Breast epithelium (tissue), 4 donors: ENCODE results near the gene SSTR3. TPM values are rescaled to one million over a fixed set of nuclear protein-coding genes. Genes with fewer than 3 reads are reported as not detected.

ENCODE experiments used
- DNase-seq, 2 donors: peaks; one replicate each; pipeline ENCODE4 v3.0.0-alpha.2; 2019; ENCODE audit warnings: low spot score in 2 of 2
- H3K27ac ChIP-seq, 2 donors: fragments of 200-600 bp; sonication (generic) in 1 of 2; one replicate each; pipeline ENCODE4 v1.5.1; 2016 to 2019; ENCODE audit warnings: mild to moderate bottlenecking in 1 of 2
- H3K27me3 ChIP-seq, 2 donors: fragments of 200-600 bp; sonication (generic) in 1 of 2; one replicate each; pipeline versions ENCODE4 v1.5.1 to v1.6.0; 2017 to 2019; ENCODE audit warnings: control low read depth in 1 of 2, mild to moderate bottlenecking in 1 of 2
- H3K36me3 ChIP-seq: fragments of 200-600 bp; one replicate; pipeline ENCODE4 v1.5.1; 2019
- H3K4me1 ChIP-seq, 2 donors: fragments of 200-600 bp; sonication (generic); one replicate each; pipeline ENCODE4 v1.5.1; 2016 to 2019; ENCODE audit warnings: control low read depth in 1 of 2
- H3K4me3 ChIP-seq, 3 donors: fragments of 200-600 bp; sonication (generic); 1 replicate in 2 of 3; 2 replicates in 1 of 3; pipeline ENCODE4 v1.5.1; 2016 to 2019; ENCODE audit warnings: mild to moderate bottlenecking in 3 of 3, moderate library complexity in 2 of 3
- H3K9me3 ChIP-seq, 2 donors: fragments of 200-600 bp; sonication (generic) in 1 of 2; one replicate each; pipeline ENCODE4 v1.5.1; 2016 to 2019; ENCODE audit warnings: control low read depth in 1 of 2
- POLR2A ChIP-seq: fragments of 450-650 bp; IDR thresholded peaks from one replicate; pipeline ENCODE4 v1.6.1; 2016; ENCODE audit warnings: antibody characterized with exemption, mild to moderate bottlenecking, moderate library complexity
- POLR2AphosphoS5 ChIP-seq, 3 donors: sonication (generic); formaldehyde crosslinking; IDR thresholded peaks; one replicate each; pipeline ENCODE4 v1.6.1; 2017; ENCODE audit warnings: antibody characterized with exemption in 3 of 3
- intact Hi-C: fragments of 100-400 bp; cut with DNase I; formaldehyde crosslinking; loops from one replicate; pipeline ENCODE4 v1.15.1; 2023; ENCODE audit warnings: low total_unique reads
- total RNA-seq, 3 donors: library from RNA; depleted of rRNA; stranded (reverse); fragments of >200 nt; gene quantifications; one replicate each; pipeline ENCODE4 v1.1.0, GENCODE V29; 2016
- TF ChIP-seq, protein P1 (sequence below), 3 donors: fragments of 450-650 bp; IDR thresholded peaks; one replicate each; pipeline ENCODE4 v1.5.1; 2016 to 2017; ENCODE audit warnings: antibody characterized with exemption in 3 of 3, mild to moderate bottlenecking in 3 of 3, moderate library complexity in 3 of 3

The SSTR3 gene
- total RNA-seq, 3 donors from 2014 or later, result not detected

DNA sequence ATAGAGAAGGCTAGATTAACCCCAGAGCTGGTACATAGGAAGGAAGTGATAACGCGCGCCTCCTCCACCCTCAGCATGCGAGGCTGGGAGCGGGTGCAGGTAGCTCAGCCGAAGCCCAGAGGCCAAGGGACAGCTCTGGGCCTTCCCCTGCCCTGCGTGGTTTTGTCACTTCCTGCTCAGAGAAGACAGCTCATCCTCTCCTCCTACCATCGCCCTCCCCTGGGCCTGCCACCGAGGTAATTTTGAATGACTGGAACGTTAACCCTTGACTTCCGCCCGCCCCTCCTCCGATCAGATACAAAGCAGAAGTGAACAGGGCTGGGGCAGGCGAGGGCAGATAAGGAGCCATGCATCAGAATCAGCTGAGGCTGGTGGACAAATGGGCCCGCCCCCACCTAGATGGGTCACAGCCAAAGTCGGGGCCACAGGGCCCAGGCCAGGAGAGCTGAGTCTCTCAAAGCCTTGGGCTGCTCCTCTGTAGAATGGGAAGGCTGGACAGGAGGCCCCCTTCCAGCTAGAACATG, 30.2 kb upstream of the SSTR3 start:
- intact Hi-C loops, result no loop called here
- DNase-seq, result peak in 1 of 2 donors; percentile 39
- no peaks in the 10 kb centered on the region for H3K9me3 ChIP-seq
- no peak overlapping the region for H3K4me3 ChIP-seq
- no peak overlapping the region for H3K27ac ChIP-seq
- H3K27me3 ChIP-seq, result no peaks in the 10 kb centered on the region
- H3K4me1 ChIP-seq, result no peaks in the 10 kb centered on the region
- no peaks in the 10 kb centered on the region for H3K36me3 ChIP-seq
- no peak for TF ChIP-seq POLR2AphosphoS5 (IDR thresholded peaks at IDR 0.05)
- TF ChIP-seq, protein P1, sequence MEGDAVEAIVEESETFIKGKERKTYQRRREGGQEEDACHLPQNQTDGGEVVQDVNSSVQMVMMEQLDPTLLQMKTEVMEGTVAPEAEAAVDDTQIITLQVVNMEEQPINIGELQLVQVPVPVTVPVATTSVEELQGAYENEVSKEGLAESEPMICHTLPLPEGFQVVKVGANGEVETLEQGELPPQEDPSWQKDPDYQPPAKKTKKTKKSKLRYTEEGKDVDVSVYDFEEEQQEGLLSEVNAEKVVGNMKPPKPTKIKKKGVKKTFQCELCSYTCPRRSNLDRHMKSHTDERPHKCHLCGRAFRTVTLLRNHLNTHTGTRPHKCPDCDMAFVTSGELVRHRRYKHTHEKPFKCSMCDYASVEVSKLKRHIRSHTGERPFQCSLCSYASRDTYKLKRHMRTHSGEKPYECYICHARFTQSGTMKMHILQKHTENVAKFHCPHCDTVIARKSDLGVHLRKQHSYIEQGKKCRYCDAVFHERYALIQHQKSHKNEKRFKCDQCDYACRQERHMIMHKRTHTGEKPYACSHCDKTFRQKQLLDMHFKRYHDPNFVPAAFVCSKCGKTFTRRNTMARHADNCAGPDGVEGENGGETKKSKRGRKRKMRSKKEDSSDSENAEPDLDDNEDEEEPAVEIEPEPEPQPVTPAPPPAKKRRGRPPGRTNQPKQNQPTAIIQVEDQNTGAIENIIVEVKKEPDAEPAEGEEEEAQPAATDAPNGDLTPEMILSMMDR (IDR thresholded peaks at IDR 0.05), result no peak

DNA sequence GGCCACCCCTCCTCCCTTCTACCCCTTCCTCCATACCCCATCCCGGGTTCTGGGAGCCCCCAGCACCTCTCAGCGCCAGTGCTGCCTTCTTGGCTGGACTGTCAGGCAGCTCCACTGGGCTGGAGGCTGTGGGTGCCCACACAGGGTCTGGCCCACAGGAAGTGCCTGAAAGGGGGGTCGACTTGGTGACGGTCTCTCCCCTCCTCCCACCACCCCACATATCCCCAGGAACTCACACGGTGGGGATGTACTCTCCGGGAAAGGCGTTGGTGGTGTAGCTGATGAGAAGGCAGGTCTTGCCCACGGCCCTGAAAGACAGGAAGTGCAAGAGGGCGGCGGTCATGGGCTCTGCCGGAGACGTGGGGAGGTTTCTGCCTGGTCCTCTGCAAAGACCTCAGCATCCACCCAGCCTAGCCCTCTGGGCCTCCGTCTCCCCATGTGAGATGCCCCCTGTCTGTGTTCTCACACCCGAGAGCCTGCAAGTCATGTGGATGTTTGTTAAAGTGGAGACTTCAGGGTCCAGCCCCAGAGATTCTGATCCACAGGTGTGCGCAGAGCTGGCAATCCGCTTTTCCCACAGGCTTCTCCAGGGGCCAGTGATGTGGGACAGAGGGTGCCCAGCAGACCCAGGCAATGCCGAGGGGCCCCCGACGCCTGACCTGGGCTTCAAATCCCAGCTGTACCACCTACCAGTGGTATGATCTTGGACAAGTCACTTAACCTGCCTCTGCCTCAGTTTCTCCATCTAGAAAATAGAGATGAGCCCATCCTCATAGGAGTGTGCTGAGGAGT, 29.3 kb upstream of the SSTR3 start:
- Histone ChIP-seq H3K9me3 (no peaks in the 10 kb centered on the region), H3K36me3 (no peaks in the 10 kb centered on the region), H3K27me3 (no peaks in the 10 kb centered on the region), H3K4me1 (no peaks in the 10 kb centered on the region), H3K4me3 (no peak overlapping the region), H3K27ac (no peak overlapping the region)
- TF ChIP-seq, protein P1 (IDR thresholded peaks at IDR 0.05), result no peak
- TF ChIP-seq POLR2A (no peak), POLR2AphosphoS5 (IDR thresholded peaks at IDR 0.05) (no peak)
- no peak for DNase-seq
- intact Hi-C loops, result no loop called here

DNA sequence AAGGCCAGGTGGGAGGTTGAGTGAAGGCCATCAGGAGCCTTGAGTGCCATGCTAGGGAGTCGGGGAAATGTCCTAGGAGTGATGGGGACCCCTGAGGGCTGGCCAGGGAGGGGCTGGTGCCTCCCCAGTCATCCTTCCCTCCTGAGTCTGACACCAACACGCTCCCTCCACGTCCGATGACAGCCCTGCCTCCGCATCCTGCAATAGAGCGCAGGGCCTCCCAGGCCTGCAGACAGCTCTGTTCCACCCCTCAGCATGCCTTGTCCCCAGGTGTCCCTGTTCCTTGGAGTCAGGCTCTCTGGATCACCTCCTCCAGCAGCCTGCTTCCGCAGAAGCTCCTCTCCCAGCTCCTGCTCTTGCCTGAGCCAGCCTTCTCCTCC, 28.7 kb upstream of the SSTR3 start:
- intact Hi-C loops, result no loop called here
- Histone ChIP-seq H3K27me3 (no peaks in the 10 kb centered on the region), H3K36me3 (no peaks in the 10 kb centered on the region), H3K9me3 (no peaks in the 10 kb centered on the region), H3K4me1 (no peaks in the 10 kb centered on the region), H3K4me3 (no peak overlapping the region), H3K27ac (no peak overlapping the region)
- TF ChIP-seq POLR2AphosphoS5 (IDR thresholded peaks at IDR 0.05), result no peak
- TF ChIP-seq POLR2A, result no peak
- TF ChIP-seq, protein P1 (IDR thresholded peaks at IDR 0.05), result no peak
- no peak for DNase-seq

DNA sequence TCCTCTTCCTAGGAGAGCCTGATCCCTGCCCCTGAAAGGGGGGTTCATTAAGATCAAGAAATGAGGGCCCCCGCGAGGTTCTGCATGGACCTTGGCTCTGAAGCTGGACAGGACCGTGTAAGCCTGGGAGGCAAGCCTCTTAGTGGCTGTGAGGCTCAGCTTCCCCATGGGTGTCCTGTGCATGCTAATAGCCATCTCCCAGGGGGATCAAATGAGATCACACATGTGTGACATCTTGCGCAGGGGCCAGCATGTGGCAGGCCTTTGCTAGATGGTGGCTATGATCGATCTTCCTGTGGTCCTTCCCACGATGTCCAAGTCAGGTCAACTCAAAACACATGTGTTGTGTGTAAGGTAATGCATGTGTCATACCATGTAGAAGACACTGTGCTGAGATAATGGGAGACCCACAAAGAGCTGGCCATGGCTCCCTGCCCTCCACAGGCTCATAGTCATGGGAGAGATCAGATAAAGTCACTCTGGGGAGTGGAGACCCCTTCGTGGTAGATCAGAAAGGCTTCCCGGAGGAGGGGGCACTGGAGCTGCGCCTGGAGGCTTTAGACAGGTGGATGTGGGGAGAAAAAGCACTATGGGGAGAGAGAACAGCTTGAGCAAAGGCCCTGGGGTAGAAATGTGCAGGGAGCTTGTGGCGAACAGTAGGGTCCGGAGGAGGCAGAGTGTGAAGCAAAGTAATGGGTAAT, 28.1 kb upstream of the SSTR3 start:
- Histone ChIP-seq H3K36me3 (no peaks in the 10 kb centered on the region), H3K4me1 (no peaks in the 10 kb centered on the region), H3K4me3 (no peak overlapping the region), H3K27ac (no peak overlapping the region), H3K9me3 (no peaks in the 10 kb centered on the region), H3K27me3 (no peaks in the 10 kb centered on the region)
- intact Hi-C loops, result no loop called here
- TF ChIP-seq, protein P1 (IDR thresholded peaks at IDR 0.05), result no peak
- no peak for TF ChIP-seq POLR2A
- TF ChIP-seq POLR2AphosphoS5 (IDR thresholded peaks at IDR 0.05), result no peak
- DNase-seq, result no peak
